Measurements from ENCODE around the gene CALN1. TPM values are rescaled to one million over a fixed set of nuclear protein-coding genes. Genes with fewer than 3 reads are reported as not detected.

The CALN1 gene
- total and polyA plus RNA-seq, 2 of the 8 experiments (the other 6 are each of a cell fraction or from before 2014, with no cell fraction given), result 6.4 to 15.2 TPM

GRCh38 chr7:72035266-72035665 is 376.9 kb downstream of the CALN1 start (continued):
- TF ChIP-seq ATF3 (IDR thresholded peaks at IDR 0.05; ENCODE audit: insufficient read depth, low read depth, low read length), result no peak

Data from H1 (cell line).